Measurements from ENCODE around the gene RPS15. TPM values are rescaled to one million over a fixed set of nuclear protein-coding genes. Genes with fewer than 3 reads are reported as not detected.

RPS15 gene
- total and polyA plus RNA-seq, 9 of the 15 experiments (the other 6 are each of a cell fraction or from before 2014, with no cell fraction given): 605 to 2,791 (median 957) TPM

DNA sequence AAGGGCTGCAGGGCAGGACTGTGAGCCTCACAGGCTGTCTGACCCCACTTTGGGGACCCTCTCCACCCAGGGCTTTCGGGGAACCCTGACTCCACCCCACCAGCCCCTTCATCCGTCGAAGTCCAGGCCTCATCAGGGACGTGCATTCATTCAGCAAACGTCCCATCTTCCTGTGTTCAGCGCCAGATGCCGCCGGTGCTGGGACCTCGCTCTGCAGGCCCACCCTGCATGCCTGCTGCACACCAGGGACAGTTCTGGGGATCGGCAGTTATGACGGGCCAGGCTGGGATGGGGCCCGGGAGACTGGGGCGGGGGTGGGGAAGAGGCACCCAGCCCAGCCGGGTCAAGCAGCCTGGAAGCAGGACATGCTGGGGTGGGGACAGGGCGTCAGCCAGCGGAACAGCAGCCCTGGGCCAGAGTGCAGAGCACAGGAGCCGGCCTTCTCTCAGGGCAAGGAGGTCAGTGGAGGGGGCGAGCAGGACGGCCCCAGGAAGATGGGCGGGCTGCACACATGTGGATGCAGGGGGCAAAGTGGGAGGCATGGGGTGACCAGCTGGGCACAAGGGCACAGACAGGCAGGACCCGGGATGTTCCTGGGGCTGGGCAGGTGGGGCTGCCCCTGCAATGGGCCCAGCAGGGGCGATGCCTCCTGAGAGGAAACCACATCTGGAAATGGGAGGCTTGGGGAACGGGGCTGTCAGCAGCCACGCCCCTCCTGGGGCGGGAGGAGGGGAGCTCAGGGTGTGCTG lies 42.0 kb upstream of the RPS15 start (continued):
- TF ChIP-seq SMAD4 (CRISPR knock-in tag; conservative IDR thresholded peaks at IDR 0.05) (no peak), SETDB1 (IDR thresholded peaks at IDR 0.05; ENCODE audit: low read length) (no peak), PTTG1 (tag; IDR thresholded peaks at IDR 0.05; ENCODE audit: low read depth) (no peak), ZBTB17 (CRISPR knock-in tag; IDR thresholded peaks at IDR 0.05) (no peak), SP1 (CRISPR knock-in tag; IDR thresholded peaks at IDR 0.05) (no peak), GATA2 (CRISPR knock-in tag; IDR thresholded peaks at IDR 0.05) (no peak), RBM15 (IDR thresholded peaks at IDR 0.05; ENCODE audit: insufficient read depth, low read length) (no peak), ZNF140 (CRISPR knock-in tag; IDR thresholded peaks at IDR 0.05) (no peak), ZNF589 (CRISPR knock-in tag; IDR thresholded peaks at IDR 0.05; ENCODE audit: low read depth) (no peak), ZNF551 (CRISPR knock-in tag; IDR thresholded peaks at IDR 0.05) (no peak), FOXK2 (conservative IDR thresholded peaks at IDR 0.05 in 1 of 2, IDR thresholded peaks at IDR 0.05 in 1 of 2; ENCODE audit: low read depth in 2 of 2) (no peak), SIN3B (IDR thresholded peaks at IDR 0.05; ENCODE audit: low read depth) (no peak), GTF2A2 (tag; IDR thresholded peaks at IDR 0.05) (no peak), GABPA (tag; conservative IDR thresholded peaks at IDR 0.05; ENCODE audit: low read depth) (no peak)
- TF ChIP-seq, protein P1, sequence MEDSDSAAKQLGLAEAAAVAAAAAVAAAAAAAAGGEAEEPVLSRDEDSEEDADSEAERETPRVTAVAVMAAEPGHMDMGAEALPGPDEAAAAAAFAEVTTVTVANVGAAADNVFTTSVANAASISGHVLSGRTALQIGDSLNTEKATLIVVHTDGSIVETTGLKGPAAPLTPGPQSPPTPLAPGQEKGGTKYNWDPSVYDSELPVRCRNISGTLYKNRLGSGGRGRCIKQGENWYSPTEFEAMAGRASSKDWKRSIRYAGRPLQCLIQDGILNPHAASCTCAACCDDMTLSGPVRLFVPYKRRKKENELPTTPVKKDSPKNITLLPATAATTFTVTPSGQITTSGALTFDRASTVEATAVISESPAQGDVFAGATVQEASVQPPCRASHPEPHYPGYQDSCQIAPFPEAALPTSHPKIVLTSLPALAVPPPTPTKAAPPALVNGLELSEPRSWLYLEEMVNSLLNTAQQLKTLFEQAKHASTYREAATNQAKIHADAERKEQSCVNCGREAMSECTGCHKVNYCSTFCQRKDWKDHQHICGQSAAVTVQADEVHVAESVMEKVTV (CRISPR knock-in tag; IDR thresholded peaks at IDR 0.05): no peak
- TF ChIP-seq, protein P2, sequence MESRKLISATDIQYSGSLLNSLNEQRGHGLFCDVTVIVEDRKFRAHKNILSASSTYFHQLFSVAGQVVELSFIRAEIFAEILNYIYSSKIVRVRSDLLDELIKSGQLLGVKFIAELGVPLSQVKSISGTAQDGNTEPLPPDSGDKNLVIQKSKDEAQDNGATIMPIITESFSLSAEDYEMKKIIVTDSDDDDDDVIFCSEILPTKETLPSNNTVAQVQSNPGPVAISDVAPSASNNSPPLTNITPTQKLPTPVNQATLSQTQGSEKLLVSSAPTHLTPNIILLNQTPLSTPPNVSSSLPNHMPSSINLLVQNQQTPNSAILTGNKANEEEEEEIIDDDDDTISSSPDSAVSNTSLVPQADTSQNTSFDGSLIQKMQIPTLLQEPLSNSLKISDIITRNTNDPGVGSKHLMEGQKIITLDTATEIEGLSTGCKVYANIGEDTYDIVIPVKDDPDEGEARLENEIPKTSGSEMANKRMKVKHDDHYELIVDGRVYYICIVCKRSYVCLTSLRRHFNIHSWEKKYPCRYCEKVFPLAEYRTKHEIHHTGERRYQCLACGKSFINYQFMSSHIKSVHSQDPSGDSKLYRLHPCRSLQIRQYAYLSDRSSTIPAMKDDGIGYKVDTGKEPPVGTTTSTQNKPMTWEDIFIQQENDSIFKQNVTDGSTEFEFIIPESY (CRISPR knock-in tag; IDR thresholded peaks at IDR 0.05): peak; percentile 75
- TF ChIP-seq, protein P3, sequence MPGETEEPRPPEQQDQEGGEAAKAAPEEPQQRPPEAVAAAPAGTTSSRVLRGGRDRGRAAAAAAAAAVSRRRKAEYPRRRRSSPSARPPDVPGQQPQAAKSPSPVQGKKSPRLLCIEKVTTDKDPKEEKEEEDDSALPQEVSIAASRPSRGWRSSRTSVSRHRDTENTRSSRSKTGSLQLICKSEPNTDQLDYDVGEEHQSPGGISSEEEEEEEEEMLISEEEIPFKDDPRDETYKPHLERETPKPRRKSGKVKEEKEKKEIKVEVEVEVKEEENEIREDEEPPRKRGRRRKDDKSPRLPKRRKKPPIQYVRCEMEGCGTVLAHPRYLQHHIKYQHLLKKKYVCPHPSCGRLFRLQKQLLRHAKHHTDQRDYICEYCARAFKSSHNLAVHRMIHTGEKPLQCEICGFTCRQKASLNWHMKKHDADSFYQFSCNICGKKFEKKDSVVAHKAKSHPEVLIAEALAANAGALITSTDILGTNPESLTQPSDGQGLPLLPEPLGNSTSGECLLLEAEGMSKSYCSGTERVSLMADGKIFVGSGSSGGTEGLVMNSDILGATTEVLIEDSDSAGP (CRISPR knock-in tag; IDR thresholded peaks at IDR 0.05): no peak
- TF ChIP-seq, protein P4, sequence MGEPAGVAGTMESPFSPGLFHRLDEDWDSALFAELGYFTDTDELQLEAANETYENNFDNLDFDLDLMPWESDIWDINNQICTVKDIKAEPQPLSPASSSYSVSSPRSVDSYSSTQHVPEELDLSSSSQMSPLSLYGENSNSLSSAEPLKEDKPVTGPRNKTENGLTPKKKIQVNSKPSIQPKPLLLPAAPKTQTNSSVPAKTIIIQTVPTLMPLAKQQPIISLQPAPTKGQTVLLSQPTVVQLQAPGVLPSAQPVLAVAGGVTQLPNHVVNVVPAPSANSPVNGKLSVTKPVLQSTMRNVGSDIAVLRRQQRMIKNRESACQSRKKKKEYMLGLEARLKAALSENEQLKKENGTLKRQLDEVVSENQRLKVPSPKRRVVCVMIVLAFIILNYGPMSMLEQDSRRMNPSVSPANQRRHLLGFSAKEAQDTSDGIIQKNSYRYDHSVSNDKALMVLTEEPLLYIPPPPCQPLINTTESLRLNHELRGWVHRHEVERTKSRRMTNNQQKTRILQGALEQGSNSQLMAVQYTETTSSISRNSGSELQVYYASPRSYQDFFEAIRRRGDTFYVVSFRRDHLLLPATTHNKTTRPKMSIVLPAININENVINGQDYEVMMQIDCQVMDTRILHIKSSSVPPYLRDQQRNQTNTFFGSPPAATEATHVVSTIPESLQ (CRISPR knock-in tag; IDR thresholded peaks at IDR 0.05): no peak
- TF ChIP-seq, protein P5, sequence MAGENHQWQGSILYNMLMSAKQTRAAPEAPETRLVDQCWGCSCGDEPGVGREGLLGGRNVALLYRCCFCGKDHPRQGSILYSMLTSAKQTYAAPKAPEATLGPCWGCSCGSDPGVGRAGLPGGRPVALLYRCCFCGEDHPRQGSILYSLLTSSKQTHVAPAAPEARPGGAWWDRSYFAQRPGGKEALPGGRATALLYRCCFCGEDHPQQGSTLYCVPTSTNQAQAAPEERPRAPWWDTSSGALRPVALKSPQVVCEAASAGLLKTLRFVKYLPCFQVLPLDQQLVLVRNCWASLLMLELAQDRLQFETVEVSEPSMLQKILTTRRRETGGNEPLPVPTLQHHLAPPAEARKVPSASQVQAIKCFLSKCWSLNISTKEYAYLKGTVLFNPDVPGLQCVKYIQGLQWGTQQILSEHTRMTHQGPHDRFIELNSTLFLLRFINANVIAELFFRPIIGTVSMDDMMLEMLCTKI (IDR thresholded peaks at IDR 0.05; ENCODE audit: partially characterized antibody): no peak

All from K562 (cell line).